WTC11 (cell line): ENCODE data around the gene THUMPD1. TPM values are rescaled to one million over a fixed set of nuclear protein-coding genes. Genes with fewer than 3 reads are reported as not detected.

Experiments used
- ATAC-seq: fragments of 200-7000 bp; cut with Tn5 transposase; 2 replicates; pipeline ENCODE4 v1.10.0; 2021; ENCODE audit warnings: mild to moderate bottlenecking, moderate library complexity
- CTCF ChIA-PET: fragments of 300-600 bp; sonication (Branson Sonifier 250); formaldehyde crosslinking; loops from one replicate; lab custom pipeline; 2021; ENCODE audit warnings: antibody characterized with exemption; lab: Charles Lee
- POLR2A ChIA-PET: fragments of 350-600 bp; sonication (Branson Sonifier 250); formaldehyde crosslinking; loops from one replicate; lab custom pipeline; 2021; ENCODE audit warnings: antibody characterized with exemption; lab: Charles Lee
- DNase-seq: peaks from one replicate; pipeline ENCODE4 v3.0.0; 2021; ENCODE audit warnings: low spot score
- H3K27ac Mint-ChIP-seq: 2 replicates; pipeline ENCODE4 v1.8.0; 2021; ENCODE audit warnings: mixed read lengths
- H3K27me3 Mint-ChIP-seq: 2 replicates; pipeline ENCODE4 v1.8.0; 2021; ENCODE audit warnings: low read depth, mild to moderate bottlenecking, moderate library complexity, mixed read lengths
- H3K36me3 Mint-ChIP-seq: 2 replicates; pipeline ENCODE4 v1.8.0; 2021; ENCODE audit warnings: mixed read lengths
- H3K4me1 Mint-ChIP-seq: 2 replicates; pipeline ENCODE4 v1.8.0; 2022; ENCODE audit warnings: mixed read lengths
- H3K4me3 Mint-ChIP-seq: 2 replicates; pipeline ENCODE4 v1.8.0; 2021; ENCODE audit warnings: mild to moderate bottlenecking, moderate library complexity, mixed read lengths
- H3K9me3 Mint-ChIP-seq: 2 replicates; pipeline ENCODE4 v1.8.0; 2021; ENCODE audit warnings: mixed read lengths
- AFF4 ChIP-seq: sonication (generic); formaldehyde crosslinking; IDR thresholded peaks from 2 replicates; pipeline ENCODE4 v1.8.1; 2023; ENCODE audit warnings: mild to moderate bottlenecking, missing genetic modification reagents, borderline replicate concordance
- AR ChIP-seq: fragments of 250-450 bp; sonication (Bioruptor Pico); IDR thresholded peaks from 2 replicates; pipeline ENCODE4 v1.9.0; 2021; ENCODE audit warnings: mild to moderate bottlenecking
- ARID4B ChIP-seq: sonication (generic); formaldehyde crosslinking; IDR thresholded peaks from 2 replicates; pipeline ENCODE4 v1.8.0; 2023; ENCODE audit warnings: missing genetic modification reagents, mild to moderate bottlenecking, borderline replicate concordance
- CBFB ChIP-seq: sonication (generic); formaldehyde crosslinking; IDR thresholded peaks from 2 replicates; pipeline ENCODE4 v1.8.1; 2022; ENCODE audit warnings: mild to moderate bottlenecking, low read depth, missing genetic modification reagents
- E2F1 ChIP-seq: sonication (generic); formaldehyde crosslinking; IDR thresholded peaks from 2 replicates; pipeline ENCODE4 v1.8.0; 2022; ENCODE audit warnings: mild to moderate bottlenecking, missing genetic modification reagents
- EMX1 ChIP-seq: fragments of 250-450 bp; sonication (Bioruptor Pico); IDR thresholded peaks from 2 replicates; pipeline ENCODE4 v1.8.0; 2021; ENCODE audit warnings: mild to moderate bottlenecking
- FOXJ3 ChIP-seq: sonication (generic); formaldehyde crosslinking; IDR thresholded peaks from 2 replicates; pipeline ENCODE4 v1.9.0; 2021; ENCODE audit warnings: missing genetic modification reagents, mild to moderate bottlenecking, borderline replicate concordance
- FOXP1 ChIP-seq: sonication (generic); formaldehyde crosslinking; IDR thresholded peaks from 2 replicates; pipeline ENCODE4 v1.8.0; 2022; ENCODE audit warnings: missing genetic modification reagents, mild to moderate bottlenecking, moderate library complexity, borderline replicate concordance
- GTF2I ChIP-seq: fragments of 250-450 bp; sonication (Bioruptor Pico); conservative IDR thresholded peaks from 2 replicates; pipeline ENCODE4 v1.4.0; 2021; ENCODE audit warnings: mild to moderate bottlenecking
- NFATC4 ChIP-seq: fragments of 250-450 bp; sonication (Bioruptor Pico); IDR thresholded peaks from 2 replicates; pipeline ENCODE4 v1.9.0; 2021; ENCODE audit warnings: mild to moderate bottlenecking
- NFYB ChIP-seq: sonication (generic); formaldehyde crosslinking; conservative IDR thresholded peaks from 2 replicates; pipeline ENCODE4 v1.8.0; 2022; ENCODE audit warnings: low read depth, missing genetic modification reagents
- TCF7 ChIP-seq: sonication (generic); formaldehyde crosslinking; IDR thresholded peaks from 2 replicates; pipeline ENCODE4 v1.8.0; 2022; ENCODE audit warnings: mild to moderate bottlenecking, low read depth, missing genetic modification reagents, moderate library complexity
- ZNF138 ChIP-seq: sonication (generic); formaldehyde crosslinking; conservative IDR thresholded peaks from 2 replicates; pipeline ENCODE4 v1.8.1; 2022; ENCODE audit warnings: mild to moderate bottlenecking, moderate library complexity, missing genetic modification reagents
- ZNF396 ChIP-seq: fragments of 250-450 bp; sonication (Bioruptor Pico); IDR thresholded peaks from 2 replicates; pipeline ENCODE4 v1.8.0; 2021; ENCODE audit warnings: mild to moderate bottlenecking, moderate library complexity, borderline replicate concordance
- total RNA-seq: library from RNA; stranded (reverse); gene quantifications from 3 replicates; pipeline ENCODE4 v1.2.3, GENCODE V29; 2021
- TF ChIP-seq, protein P1 (sequence below): sonication (generic); formaldehyde crosslinking; conservative IDR thresholded peaks from 2 replicates; pipeline ENCODE4 v1.8.1; 2022; ENCODE audit warnings: mild to moderate bottlenecking, missing genetic modification reagents
- TF ChIP-seq, protein P2 (sequence below): fragments of 250-450 bp; sonication (Bioruptor Pico); IDR thresholded peaks from 2 replicates; pipeline ENCODE4 v1.8.0; 2021; ENCODE audit warnings: mild to moderate bottlenecking
- TF ChIP-seq, protein P3 (sequence below): fragments of 250-450 bp; sonication (Bioruptor Pico); IDR thresholded peaks from 2 replicates; pipeline ENCODE4 v2.1.2; 2022; ENCODE audit warnings: mild to moderate bottlenecking, moderate library complexity
- TF ChIP-seq, protein P4 (sequence below): sonication (generic); formaldehyde crosslinking; IDR thresholded peaks from 2 replicates; pipeline ENCODE4 v1.8.0; 2023; ENCODE audit warnings: missing genetic modification reagents

The THUMPD1 gene
- total RNA-seq, 1 experiment from 2014 or later = 48.5 TPM

GRCh38 chr16:20761175-20761574, 19.6 kb upstream of the THUMPD1 start:
- Mint-ChIP-seq H3K4me3 (no peak overlapping the region), H3K27me3 (peaks cover 6% of the 10 kb centered on the region)
- TF ChIP-seq, protein P1, sequence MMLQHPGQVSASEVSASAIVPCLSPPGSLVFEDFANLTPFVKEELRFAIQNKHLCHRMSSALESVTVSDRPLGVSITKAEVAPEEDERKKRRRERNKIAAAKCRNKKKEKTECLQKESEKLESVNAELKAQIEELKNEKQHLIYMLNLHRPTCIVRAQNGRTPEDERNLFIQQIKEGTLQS = no peak
- TF ChIP-seq ZNF138 (CRISPR knock-in tag) = no peak
- no peak for TF ChIP-seq NFYB
- no peak for TF ChIP-seq CBFB (CRISPR knock-in tag)
- no peak for TF ChIP-seq AFF4 (CRISPR knock-in tag)
- TF ChIP-seq AR (CRISPR knock-in tag) = no peak
- no peak for TF ChIP-seq FOXJ3 (CRISPR knock-in tag)
- TF ChIP-seq, all 79 proteins: peak for 0
- Mint-ChIP-seq H3K4me1 (peaks cover 18% of the 10 kb centered on the region), H3K36me3 (peaks cover 8% of the 10 kb centered on the region; the same call in 1 of the 2 replicates), H3K9me3 (peaks cover 25% of the 10 kb centered on the region), H3K27ac (no peak overlapping the region)
- ChIA-PET CTCF (no interaction called here), POLR2A (no interaction called here)
- ATAC-seq (no peak), DNase-seq (no peak)

DNA sequence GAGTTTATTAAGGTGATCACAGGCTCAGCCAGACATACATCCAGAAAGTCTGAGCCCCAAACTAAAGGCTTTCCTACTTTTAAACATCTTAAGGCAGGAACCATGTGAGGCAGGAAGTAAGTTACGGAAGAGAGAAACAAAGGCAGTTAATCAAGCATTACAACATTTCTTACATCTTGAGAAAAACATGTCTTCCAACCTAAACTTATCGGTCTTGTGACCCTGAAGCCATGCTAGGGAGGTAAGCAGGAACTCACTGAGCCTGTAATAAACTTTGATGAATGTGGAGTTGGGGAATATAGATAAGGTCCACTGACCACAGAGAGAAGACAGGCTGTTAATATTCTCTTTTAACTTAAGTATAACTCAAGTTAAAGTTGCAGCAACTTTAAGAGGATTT, 18.7 kb upstream of the THUMPD1 start:
- H3K27ac Mint-ChIP-seq = no peak overlapping the region
- CTCF ChIA-PET = no interaction called here
- no peak overlapping the region for H3K4me3 Mint-ChIP-seq
- peaks cover 6% of the 10 kb centered on the region for H3K27me3 Mint-ChIP-seq
- peaks cover 8% of the 10 kb centered on the region; the same call in 1 of the 2 replicates for H3K36me3 Mint-ChIP-seq
- H3K9me3 Mint-ChIP-seq = peaks cover 25% of the 10 kb centered on the region
- DNase-seq (no peak), ATAC-seq (no peak)
- peaks cover 18% of the 10 kb centered on the region for H3K4me1 Mint-ChIP-seq
- POLR2A ChIA-PET = no interaction called here
- TF ChIP-seq NFATC4 = no peak
- TF ChIP-seq, protein P2, sequence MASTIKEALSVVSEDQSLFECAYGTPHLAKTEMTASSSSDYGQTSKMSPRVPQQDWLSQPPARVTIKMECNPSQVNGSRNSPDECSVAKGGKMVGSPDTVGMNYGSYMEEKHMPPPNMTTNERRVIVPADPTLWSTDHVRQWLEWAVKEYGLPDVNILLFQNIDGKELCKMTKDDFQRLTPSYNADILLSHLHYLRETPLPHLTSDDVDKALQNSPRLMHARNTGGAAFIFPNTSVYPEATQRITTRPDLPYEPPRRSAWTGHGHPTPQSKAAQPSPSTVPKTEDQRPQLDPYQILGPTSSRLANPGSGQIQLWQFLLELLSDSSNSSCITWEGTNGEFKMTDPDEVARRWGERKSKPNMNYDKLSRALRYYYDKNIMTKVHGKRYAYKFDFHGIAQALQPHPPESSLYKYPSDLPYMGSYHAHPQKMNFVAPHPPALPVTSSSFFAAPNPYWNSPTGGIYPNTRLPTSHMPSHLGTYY (CRISPR knock-in tag) = no peak
- no peak for TF ChIP-seq TCF7 (CRISPR knock-in tag)
- TF ChIP-seq GTF2I (CRISPR knock-in tag) = no peak
- TF ChIP-seq ARID4B (CRISPR knock-in tag) = no peak
- TF ChIP-seq, protein P3, sequence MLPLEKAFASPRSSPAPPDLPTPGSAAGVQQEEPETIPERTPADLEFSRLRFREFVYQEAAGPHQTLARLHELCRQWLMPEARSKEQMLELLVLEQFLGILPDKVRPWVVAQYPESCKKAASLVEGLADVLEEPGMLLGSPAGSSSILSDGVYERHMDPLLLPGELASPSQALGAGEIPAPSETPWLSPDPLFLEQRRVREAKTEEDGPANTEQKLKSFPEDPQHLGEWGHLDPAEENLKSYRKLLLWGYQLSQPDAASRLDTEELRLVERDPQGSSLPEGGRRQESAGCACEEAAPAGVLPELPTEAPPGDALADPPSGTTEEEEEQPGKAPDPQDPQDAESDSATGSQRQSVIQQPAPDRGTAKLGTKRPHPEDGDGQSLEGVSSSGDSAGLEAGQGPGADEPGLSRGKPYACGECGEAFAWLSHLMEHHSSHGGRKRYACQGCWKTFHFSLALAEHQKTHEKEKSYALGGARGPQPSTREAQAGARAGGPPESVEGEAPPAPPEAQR (CRISPR knock-in tag) = no peak
- no peak for TF ChIP-seq ZNF396 (CRISPR knock-in tag)
- TF ChIP-seq, protein P4, sequence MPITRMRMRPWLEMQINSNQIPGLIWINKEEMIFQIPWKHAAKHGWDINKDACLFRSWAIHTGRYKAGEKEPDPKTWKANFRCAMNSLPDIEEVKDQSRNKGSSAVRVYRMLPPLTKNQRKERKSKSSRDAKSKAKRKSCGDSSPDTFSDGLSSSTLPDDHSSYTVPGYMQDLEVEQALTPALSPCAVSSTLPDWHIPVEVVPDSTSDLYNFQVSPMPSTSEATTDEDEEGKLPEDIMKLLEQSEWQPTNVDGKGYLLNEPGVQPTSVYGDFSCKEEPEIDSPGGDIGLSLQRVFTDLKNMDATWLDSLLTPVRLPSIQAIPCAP = no peak
- no peak for TF ChIP-seq FOXJ3 (CRISPR knock-in tag)
- TF ChIP-seq FOXP1 (CRISPR knock-in tag) = no peak
- TF ChIP-seq, protein P1 = no peak
- TF ChIP-seq EMX1 (CRISPR knock-in tag) = no peak
- TF ChIP-seq E2F1 (CRISPR knock-in tag) = no peak
